ENCODE data around the gene DIAPH3.
"Not testable (repeated sequence)": the region's sequence is repeated elsewhere in the genome, so short reads cannot be mapped to it uniquely, and the experiment has no call there.

Gene DIAPH3

DNA sequence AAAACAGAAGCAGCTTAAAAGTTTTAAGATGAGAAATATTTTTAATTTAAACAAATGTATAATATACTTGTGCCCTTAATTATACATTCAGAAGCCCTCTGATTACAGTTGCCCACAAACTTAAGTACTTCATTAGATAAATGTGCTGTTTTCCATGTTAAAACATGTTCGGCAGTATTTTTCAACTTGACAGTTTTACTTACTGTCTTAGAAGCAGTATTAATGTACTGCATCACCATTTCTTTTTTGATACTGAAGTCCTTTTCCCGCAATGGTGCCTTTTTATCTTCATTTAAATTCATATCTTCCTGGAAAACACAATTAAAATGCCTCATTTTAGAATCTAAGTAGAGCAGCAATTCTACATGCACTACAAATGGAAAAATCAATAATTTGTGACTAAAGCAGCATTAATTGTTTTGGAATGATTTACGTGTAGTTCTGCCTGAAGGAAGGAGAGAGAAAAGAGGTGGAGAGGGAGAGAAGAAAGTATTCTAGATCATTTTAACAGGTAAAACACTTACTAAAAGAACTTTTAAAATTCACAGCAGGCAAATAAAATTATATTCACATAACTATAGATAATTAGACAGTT is 70.2 kb downstream of the DIAPH3 start:
- no peak for DNase-seq (ENCODE audit: low read depth)

DNA sequence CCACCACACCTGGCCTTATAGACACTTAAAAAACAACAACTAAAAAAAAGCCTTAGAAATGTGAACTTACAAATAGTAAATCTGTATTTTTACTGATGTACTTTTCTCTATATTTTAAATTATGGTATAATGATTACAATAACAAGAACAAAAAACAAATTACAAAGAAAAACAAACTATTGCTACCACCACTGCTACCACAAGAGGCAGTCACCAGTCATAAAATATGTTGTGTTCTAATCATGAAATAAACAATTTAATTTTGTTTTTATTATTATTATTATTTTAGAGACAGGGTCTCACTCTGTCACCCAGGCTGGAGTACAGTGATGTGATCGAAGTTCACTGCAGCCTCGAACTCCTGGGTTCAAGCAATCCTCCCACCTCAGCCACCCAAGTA is 72.2 kb downstream of the DIAPH3 start:
- no peak for DNase-seq (ENCODE audit: low read depth)

DNA sequence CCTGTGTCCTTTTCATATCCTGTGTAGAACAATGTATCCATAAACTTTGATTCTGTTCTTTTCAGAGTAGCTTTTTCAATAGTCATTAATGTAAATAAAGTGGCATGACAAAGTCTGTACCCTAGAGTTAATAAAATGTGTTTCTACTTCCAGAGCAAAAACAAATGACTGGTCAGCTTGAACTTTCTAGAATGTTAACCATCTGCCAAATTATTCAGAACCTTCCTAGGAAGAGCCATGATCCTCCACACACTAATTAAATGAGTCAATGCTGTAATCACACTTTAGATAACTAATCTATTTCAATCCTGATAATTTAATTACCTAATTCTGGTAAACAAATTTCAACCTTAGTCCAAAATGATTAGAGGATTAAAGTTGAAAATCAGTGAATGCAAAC is 73.2 kb downstream of the DIAPH3 start:
- peak; percentile 55 for DNase-seq (ENCODE audit: low read depth)

DNA sequence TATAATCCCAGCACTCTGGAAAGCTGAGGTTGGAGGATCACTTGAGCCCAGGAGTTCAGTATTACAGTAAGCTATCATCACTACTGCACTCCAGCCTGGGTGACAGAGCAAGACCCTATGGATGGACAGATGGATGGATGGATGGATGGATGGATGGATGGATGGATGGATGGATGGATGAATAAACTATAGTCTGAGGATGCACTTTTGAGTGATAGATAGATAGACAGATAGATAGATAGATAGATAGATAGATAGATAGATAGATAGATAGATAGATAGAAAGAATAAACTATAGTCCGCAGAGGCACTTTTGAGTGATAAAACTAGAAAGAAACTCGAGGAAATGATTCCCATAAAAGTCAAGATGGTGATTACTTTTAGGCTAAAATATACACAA is 79.9 kb downstream of the DIAPH3 start:
- DNase-seq (ENCODE audit: low read depth): not testable (repeated sequence)

DNA sequence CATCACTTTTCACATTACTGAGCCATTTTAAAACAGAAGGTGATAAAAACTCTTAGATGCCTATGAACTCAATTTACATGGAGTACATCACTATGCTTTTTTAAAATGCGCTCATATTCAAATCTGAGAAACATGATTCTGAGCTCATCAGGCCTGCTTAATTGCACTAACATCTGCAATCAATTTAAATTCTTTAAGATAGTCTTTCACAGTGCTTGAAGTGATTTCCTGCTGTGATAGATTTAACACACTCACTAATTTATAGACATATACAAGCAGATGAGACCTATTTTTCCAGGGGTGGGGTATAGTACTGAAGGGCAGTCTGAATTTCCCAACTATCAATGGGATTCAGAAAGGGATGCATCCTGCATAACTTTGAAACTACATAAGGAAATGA is 82.9 kb downstream of the DIAPH3 start:
- no peak for DNase-seq (ENCODE audit: low read depth)

DNA sequence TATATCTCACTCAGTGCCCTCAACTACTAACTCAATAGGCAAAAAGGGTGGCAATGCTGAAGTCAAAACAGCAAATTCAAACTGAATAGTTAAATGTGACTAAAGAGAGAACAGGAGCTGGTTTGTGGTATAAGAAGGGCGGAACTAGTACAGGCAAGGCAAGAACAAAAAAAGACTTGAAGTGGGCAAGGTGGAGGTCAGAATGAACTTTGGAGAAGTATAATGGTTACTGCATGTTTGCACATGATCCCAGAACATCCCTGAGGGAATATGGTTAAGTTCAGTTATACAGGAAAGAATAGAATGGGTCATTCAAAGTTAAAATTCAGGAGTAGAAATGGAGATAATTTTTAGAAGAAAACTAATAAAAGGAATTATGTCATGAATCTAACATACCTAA is 85.5 kb downstream of the DIAPH3 start:
- DNase-seq (ENCODE audit: low read depth): no peak

DNA sequence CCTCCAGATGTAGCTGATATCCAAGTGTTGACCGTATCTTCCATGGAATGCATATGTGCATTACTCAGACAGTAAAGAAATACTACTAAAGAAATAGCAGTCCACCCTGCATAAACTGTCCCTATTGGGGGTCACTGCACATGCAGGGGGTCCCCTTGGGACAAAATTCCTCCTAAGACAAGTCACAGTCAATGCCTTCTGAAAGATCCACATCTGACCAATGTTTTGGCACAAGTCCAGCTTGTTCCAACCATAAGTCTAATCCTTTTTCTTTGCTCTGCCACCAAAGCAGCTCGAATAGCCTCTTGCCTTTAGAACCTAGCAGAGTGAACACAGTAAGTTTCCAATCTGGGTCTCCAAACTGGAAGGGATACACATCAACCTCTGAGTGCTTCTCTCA is 87.9 kb downstream of the DIAPH3 start:
- no peak for DNase-seq (ENCODE audit: low read depth)

DNA sequence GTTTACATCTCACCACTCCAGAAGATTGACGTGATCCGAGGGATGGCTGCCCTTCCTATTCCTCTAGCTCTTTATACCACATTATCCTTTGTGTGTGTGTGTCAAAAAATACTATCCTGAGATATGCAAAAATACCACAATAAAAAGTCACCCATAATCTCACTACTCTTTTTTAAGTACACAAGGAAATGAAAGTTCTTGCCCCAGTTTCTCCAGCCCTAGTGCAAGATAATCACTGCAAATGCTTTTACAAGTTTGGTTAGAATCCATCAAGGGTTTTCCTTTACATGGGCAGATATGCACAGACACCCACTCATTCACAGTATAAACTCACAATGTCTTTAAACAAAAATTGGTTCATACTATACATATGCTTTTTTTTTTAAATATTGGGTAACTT is 89.3 kb downstream of the DIAPH3 start:
- no peak for DNase-seq (ENCODE audit: low read depth)

DNA sequence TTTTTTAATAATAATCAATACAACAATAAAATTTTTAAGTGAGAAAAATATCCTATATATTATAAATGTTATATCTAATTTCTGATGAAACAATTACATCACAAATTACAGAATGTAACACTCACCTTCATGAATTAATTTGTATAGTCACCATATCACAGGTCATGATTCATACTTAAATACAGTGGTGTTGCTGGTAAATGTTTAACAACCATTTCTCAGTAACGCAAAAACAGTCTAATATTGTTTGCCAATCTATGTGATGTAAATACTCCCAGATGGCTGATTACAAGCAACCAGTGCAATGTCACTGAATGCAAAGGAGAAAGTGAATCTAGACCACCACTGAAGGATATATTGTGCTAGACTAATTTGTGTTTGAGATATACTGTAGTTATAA is 97.5 kb downstream of the DIAPH3 start:
- DNase-seq (ENCODE audit: low read depth): no peak

DNA sequence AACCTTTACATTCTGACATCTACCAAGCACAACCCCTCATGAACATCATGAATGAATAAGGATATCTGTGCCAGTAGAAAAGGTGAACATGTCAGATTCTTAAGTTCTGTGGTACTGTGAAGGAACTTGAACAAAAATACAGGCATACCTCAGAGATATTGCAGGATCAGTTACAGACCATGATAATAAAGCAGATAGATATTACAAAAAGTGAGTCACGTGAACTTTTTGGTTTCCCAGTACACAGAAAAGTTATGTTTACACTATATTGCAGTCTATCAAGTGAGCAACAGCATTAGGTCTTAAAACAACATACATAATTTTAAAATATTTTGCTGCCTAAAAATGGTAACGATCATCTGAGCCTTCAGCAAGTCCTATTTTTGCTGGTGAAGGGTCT is 101.2 kb downstream of the DIAPH3 start:
- DNase-seq (ENCODE audit: low read depth): peak; percentile 10

DNA sequence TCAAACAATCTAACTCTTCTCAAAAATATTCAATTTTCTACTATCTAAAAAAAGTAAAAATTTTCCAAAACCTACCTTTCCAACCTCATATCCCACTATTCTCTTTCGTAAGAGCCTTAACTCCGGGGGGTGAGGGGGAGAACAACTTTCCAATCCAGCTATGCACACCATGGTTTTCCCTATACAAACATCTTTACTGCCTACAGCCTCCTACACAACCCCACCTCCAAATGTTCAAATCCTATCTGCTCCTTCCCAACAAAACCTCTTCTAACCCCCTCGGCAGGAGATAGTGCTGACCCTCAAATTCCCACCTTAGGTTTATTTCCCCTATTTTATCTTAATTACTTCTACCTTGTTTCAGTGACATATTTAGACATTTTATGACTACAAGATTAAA is 102.0 kb downstream of the DIAPH3 start:
- DNase-seq (ENCODE audit: low read depth): no peak

DNA sequence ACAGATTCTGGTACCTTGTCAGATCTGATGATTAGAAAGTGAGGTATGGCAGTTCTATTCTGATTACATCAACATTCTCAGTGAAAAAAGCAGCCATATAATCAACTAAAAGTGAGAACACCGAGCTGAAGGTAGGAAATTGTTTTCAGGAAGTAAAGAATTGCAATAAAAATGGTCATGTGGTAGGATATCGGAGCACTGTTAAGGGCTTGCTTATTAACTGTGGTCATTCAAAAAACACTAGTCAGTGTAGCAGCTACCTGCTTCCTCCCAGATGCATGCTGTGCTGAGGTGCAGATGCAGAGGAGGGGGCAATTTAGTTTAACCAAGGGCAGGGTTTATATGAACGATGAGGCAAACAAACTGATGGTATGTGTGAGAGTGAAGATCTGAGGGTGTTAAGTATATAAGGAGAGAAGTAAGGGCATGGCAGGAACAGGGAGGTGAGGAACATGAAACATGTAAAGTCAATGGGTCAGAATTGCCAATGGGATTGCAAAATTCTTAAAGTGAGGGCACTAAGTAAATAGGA is 111.9 kb downstream of the DIAPH3 start:
- no peak for DNase-seq (ENCODE audit: low read depth)

DNA sequence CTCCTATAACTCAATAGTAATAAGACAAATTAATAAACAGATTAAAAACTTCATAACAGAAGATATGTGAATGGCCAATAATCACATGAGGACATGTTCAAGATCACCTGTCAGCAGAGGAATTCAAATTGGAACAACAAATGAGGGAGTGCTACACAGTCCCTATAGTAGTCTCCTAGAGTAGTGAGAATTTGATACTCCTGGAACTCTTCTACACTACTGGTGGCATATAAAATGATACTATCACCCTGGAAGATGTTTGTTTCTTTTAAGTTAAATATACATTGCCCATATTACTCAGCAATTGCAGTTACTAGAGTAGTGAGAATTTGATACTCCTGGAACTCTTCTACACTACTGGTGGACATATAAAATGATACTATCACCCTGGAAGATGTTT is 115.4 kb downstream of the DIAPH3 start:
- not testable (repeated sequence) for DNase-seq (ENCODE audit: low read depth)

DNA sequence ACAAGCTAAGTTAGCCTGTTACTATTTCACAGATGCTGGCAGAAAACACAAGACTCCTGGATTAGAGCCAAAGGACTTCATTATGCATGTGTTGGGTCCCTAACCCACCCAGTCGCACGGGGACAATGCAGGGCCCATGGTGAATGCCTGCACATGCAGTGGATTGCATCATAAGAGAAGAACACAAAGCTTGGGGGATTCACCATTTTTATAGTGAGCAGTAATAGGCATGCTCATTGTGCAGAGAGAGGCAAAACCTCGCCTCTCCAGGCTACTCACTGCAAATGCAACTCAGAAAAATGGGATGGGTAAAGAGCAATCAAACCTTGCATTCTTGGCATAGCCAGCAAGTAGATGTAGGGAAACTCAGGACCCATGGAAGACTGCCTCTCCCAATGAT is 115.8 kb downstream of the DIAPH3 start:
- DNase-seq (ENCODE audit: low read depth): peak; percentile 5

DNA sequence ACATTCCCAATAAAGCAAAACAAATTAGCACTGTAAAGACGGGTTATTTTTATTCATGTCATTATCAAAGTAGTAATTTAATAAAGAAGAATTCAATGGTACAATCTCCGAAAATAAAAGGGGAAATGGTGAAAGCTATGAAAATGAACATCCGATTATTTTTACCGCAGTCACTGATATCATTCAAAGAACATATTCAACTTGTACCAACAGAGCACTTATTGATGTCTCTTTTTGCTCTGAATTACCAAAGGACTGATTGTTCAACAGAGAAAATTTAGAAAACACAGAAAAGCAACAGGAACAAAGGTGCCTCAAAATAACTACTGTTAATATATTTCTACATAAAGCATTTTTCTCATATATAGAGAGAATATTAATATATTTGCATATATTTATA is 119.4 kb downstream of the DIAPH3 start:
- DNase-seq (ENCODE audit: low read depth): no peak

DNA sequence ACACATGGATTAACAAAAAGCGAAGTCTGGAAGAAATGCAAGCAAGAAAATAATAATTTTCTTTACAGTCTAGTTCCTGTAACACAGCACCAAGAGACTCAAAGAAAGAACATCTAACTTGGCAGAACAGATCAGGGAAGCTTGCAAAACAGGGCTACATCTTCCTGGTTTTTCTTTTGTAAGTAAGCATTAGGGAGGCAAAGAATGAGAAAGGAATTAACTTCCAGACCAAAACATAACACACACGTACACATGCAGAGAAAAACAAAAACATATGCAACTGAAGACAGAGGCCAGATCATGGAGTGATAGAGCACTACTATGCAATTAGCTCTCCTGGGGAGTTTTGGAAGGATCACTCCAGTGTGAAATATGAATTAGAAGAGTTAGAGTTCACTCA is 120.5 kb downstream of the DIAPH3 start:
- DNase-seq (ENCODE audit: low read depth): peak; percentile 35

DNA sequence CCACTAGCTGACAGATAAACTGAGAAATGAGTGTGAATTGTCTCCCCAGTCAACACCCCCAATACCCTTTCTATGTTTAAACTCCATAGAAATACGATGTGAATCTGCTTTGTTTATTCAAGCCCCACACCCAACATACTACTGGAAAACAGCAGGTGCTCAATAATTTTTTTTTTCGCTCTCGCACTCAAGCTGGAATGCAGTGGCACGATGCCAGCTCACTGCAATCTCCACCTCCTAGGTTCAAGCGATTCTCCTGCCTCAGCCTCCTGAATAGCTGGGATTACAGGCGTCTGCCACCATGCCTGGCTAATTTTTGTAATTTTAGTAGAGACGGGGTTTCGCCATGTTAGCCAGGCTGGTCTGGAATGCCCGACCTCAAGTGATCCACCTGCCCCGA is 123.1 kb downstream of the DIAPH3 start:
- DNase-seq (ENCODE audit: low read depth): not testable (repeated sequence)

DNA sequence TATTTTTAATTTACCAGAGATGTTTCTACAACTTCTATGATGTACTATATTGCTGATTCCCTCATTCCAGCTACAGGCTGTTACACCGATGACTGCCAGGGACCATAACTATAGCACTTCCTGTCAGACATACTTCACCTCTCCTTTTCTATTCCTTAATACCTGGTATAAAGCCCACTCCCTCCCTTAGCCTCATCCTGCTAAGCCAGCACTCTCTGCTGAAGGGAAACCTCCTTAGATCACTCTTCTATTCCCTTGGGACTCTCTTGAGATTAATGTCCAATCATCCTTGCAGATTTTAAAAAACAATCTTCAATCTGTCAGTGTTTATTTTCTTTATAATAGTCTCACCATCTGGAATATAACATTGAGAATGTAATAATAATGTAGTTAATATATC is 127.9 kb downstream of the DIAPH3 start:
- no peak for DNase-seq (ENCODE audit: low read depth)

DNA sequence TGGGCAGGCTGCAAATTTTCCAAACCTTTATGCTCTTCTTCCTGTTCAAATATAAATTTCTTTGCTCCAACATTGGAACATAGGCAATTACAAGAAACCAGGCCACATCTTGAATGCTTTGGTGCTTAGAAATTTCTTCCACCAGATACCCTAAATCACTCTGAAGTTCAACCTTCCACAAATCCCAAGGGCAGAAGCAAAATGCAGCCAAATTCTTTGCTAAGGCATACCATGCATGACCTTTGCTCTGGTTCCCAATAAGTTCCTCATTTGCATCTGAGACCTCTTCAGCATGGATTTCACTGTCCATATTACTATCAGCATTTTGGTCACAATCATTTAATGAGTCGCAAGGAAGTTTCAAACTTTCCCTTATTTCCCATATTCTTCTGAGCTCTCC is 130.9 kb downstream of the DIAPH3 start:
- no peak for DNase-seq (ENCODE audit: low read depth)

DNA sequence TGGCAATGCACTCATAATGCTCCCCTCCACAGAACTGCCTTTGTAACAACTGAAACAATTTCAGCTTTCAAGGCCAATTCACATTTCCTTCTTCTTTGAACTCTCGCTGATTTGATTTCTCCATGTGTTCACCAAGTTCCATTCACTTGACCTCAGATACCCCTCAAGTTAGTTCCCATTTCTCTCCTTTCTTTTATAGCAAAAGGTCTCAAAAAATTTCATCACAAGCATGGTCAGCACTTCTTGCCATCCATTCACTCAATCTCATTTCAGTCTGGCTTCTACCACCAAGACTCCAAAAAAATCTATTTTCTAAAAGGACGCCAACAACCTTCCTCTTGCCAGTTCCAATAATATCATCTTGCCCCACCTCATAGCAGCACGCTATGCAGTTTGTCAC is 135.7 kb downstream of the DIAPH3 start:
- no peak for DNase-seq (ENCODE audit: low read depth)

DNA sequence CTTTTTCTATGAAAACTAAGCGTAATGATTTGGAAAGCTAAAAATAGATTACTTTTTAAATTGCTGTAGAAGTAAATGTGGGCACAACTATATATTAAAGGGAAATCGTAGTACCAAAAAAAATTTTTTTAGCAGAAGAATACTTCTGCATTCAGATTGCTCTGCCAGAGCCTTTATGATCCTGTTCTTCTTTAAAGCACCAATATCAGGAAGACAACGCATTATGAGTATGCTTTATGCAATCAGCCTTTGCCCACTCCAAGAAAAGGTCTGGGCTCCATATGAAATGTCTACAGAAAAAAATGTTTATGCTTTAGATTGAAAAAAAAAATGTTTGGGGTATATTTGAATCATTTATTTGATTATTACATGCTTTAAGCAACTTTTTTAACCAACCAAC is 137.4 kb downstream of the DIAPH3 start:
- no peak for DNase-seq (ENCODE audit: low read depth)

DNA sequence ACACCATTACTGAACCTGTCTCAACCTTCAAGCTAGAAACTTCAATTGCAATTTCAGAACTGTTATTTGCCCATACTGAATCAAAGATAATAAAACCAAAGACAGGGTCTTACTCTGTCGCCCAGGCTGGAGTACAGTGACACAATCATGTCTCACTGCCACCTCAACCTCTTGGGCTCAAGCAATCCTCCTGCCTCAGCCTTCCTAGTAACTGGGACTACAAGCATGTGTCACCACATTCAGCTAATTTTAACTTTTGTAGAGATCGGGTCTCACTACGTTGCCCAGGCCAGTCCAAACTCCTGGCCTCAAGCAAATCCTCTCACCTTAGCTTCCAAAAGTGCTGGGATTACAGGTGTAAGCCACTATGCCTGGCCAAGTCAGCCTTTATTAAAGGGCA is 143.4 kb downstream of the DIAPH3 start:
- no peak for DNase-seq (ENCODE audit: low read depth)

DNA sequence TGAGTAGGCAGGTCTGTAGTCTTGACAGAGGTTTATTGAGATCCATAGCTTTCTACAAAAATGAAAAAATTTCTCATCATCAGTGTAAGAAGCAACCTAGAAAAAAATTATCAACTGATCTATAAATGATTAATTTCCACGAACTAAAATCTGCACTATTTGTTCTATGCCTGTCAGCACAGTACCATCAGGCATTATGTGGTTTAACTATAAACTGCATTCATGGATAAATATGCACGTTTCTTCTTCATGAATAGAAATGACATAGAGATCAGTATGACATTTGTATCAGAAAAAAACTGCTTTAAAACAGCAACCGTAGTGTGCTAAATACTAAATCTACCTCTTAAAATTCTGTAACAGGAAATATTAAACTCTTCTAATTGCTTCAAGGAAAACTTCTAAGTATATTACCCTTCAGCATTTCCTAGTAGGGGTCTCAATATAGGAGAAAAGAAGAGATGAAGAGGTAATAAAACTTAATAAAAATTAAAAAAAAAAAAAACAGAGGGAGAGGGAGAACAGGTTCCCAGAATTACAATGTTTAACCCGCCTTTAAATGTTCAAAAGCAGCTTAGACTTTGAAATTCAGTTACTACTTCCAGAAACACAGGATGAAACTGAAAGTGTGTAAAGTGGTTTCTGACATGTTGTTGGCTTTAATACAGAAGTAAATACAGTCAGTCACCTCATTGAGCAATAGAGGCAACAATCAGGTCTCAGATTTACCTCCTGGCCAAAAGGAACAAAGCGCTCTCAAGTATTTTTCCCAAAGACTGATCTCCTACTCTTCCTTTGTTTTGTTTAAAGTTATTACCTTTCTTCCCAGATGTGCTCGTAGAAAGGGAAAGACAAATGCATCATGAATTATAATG is 144.4 kb downstream of the DIAPH3 start:
- DNase-seq (ENCODE audit: low read depth): peak; percentile 75

DNA sequence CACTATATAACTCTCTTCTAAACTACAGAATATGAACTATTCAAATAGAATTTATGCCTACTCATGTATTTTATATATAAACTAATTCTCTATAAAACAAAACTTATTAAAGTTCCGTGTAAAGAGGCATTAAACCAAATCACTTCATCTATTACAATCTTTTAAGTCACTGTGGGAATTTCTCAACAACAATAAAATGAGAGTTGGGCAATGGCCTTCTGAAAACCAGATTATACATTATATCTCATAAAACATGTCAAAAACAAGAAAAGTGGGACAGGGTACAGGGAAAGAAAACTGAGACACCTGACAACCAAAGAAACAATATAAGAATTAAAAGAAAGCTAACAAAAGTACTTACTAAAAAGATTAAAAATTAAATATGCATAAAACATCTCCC is 145.2 kb downstream of the DIAPH3 start:
- peak; percentile 11 for DNase-seq (ENCODE audit: low read depth)
